GM19324 (cell line): ENCODE measurements around the gene ASB4.
"Not testable (repeated sequence)": the region's sequence is repeated elsewhere in the genome, so short reads cannot be mapped to it uniquely, and the experiment has no call there.

ENCODE experiments used
- ATAC-seq: cut with Tn5 transposase; IDR thresholded peaks from one replicate; pipeline ENCODE4 v1.9.1; 2021; ENCODE audit warnings: mild to moderate bottlenecking, moderate library complexity; ENCODE audit not compliant: unreplicated experiment, low FRiP score

ASB4 gene

DNA sequence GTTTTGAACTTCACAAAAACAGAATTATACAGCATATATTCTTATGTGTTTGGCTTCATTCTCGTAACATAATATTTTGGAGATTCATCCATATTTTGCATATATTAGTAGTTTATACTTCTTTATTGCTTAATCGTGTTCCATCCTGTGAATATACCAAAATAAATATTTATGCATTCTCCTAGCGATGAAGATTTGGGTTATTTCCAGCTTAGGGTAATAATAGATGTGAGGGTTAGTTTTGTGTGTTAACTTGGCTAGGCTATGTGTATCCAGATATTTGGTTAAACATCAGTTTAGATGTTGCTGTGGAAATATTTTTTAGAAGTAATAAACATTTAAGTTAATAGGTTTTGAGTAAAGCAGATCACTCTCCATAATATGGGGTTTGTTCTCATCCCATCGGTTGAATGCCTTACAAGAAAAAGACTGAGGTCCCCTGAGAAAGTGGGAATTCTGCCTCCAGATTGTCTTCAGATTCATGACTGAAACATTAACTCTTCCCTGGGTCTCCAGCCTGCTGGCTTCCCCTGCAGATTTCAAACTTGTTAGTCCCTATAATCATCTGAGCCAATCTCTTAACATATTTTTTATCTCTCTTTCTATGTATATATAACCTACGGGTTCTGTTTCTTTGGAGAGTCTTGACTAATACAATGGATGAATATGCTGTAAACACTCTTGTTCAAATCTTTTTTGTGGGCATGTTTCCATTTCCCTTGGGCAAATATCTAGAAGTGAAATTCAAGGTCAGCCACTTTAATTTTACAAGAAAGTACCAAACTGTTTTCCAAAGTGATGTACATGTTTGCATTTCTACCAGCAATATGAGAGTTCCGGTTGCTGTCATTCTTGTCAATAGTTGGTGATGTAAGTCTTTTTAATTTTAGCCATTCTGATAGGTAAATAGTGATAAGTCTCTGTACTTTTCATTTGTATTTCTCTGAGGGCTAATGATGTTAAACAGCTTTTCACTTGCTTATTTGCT is 61.9 kb downstream of the ASB4 start:
- ATAC-seq = no peak

DNA sequence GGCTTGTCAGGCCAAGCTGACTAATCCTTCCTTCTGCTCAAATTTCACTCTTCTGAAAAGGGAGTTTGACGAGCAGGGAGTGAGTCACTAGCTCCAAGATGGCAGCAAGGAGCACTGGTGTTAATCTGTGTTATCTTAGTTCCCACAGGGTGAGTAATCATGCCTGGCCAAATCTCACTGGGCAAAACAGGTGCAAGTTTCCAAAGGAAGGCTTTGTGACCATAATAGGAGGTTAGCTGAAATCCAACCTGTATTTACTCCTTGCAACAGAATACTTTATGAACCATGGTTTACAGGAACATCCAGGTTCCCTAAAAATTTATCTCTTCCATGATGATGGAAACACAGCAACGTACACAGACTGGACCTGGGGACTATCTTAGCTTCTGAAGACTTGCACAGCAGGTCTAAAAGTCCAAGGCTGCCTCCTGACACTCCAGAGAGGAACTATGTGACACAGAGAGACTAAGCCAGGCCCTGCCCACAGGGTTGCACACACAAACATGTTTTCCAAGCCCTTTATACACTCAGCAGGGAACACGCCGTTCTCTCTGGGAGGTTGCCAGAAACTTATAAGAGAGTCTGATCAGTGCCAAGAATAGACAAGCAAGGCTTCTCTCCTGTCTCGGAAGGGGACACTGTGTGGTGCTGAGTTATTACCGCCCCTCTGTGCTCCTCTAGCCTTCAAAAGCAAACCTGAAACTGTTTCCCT is 64.2 kb downstream of the ASB4 start:
- no peak for ATAC-seq

DNA sequence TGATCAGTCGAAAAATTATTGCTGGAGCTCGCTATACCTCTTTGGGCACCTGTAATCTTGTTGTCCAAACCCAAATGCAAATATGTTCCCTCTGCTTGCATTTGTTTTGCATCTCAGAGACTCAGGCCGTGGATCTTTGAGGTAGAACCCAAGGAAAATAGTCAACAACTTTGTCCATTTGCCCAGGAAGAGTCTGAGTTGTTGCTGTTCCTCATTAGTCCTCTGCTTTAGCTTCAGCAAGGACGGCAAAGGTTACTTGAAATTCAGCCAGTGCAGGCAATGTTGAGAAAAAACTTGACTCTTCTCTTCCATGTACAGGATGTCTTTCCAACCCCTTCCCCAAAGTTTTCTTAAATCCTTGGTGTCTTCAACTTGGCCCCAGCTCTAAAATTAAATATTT is 64.8 kb downstream of the ASB4 start:
- ATAC-seq = no peak

DNA sequence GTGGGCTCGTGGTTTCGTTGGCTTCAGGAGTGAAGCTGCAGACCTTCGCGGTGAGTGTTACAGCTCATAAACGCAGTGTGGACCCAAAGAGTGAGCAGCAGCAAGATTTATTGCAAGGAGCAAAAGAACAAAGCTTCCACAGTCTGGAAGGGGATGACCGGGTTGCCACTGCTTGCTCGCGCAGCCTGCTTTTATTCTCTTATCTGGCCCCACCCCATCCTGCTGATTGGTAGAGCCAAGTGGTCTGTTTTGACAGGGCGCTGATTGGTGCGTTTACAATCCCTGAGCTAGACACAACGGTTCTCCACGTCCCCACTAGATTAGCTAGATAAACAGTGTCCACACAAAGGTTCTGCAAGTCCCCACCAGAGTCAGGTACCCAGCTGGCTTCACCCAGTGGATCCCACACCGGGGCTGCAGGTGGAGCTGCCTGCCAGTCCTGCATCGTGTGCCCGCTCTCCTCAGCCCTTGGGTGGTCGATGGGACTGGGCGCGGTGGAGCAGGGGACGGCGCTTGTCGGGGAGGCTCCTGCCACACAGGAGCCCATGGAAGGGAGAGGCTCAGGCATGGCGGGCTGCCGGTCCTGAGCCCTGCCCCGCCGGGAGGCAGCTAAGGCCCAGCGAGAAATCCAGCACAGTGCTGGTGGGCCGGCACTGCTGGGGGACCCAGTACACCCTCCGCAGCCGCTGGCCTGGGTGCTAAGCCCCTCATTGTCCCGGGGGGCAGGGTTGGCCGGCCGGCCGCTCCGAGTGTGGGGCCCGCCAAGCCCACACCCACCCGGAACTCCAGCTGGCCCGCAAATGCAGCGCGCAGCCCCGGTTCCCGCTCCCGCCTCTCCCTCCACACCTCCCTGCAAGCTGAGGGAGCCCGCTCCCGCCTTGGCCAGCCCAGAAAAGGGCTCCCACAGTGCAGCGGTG is 66.5 kb downstream of the ASB4 start:
- ATAC-seq = not testable (repeated sequence)

DNA sequence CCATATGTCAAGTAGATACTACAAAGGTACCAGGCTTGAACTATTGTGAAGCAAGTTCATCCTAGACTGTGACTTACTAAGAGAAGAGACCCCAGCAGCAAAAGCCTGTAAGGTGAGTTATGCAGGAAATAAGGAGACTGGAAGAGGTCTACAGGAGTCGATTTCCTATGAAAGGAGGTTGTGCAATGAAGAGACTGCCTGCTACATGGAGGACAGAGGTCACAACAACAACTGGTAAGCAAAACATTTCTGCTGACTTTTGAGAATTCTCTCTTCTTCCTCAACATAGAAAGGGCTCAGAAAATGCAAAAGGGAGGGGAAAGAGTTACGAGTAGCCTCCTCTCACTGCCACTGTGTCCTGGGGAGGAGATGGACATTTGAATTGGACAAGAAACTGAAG is 68.2 kb downstream of the ASB4 start:
- no peak for ATAC-seq

DNA sequence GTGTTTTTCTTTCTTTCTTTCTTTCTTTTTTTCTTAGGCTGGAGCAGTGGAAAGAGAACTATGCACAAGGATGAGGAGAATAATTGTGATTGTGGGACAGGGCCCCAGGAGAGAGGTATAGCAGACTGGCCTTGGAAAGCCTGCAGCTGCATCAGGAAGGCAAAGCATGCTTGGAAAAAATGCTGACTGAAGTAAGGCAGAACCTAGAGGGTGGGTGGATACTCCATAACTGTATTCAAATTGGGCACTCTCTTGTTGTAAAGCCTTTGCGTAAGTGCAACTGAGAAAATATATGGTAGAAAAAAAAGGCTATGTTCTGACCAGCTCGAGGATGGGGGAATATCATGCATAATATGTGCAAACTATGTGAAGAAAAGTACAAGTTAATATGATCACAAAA is 71.0 kb downstream of the ASB4 start:
- no peak for ATAC-seq

DNA sequence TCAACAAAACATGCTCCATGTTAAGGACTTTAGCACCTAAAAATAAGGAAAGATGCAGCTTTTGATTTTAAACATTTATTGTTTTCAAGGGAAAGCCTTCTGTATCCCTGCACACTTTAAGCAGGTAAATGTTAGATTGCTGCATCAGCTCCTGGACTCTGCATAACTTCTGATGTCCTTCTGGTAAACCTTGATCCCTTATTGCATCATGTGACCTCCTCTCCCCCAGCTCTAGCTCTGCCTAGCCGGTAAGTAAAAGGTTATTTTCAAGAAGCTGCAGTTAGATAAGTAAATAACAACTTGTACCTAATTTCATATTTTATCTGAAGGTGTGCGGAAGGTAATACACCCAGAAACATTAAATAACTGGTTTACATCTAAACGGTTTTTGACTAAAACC is 73.1 kb downstream of the ASB4 start:
- ATAC-seq = no peak

DNA sequence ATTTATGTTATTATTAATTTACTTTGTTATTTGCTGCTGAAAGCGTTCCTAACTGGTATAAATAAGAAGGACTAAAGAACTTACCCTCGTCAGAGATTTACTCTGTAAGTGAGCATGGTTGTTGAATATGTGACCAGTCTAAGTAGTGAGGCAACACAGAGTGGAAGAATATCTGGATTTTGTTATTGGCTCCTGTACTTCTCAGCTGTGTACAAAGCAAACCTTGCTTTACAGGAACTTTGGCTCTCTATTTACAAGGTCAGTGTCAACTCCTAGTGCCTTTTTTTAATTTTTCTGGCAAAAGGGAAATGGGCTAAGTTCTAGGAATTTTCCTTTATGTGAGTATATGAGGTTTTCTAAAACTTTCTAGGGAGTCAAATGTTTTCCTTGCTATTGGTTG is 74.9 kb downstream of the ASB4 start:
- ATAC-seq = no peak

DNA sequence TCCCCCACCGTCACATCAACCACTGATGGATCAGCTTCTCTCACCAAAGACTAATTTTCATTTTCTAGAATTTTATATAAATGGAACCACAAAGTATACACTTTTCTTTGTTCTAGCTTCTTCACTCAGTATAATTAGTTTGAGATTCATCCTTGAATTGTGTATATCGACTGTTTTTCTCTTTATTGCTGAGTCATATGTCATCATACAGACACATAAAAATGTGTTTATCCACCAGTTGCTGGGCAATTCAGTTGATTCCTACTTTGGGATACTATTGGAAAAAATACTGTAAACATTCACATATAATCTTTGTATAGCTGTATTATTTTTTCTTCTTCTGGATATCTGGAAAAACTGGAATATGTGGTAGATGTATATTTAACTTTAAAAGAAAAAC is 84.0 kb downstream of the ASB4 start:
- ATAC-seq = no peak

DNA sequence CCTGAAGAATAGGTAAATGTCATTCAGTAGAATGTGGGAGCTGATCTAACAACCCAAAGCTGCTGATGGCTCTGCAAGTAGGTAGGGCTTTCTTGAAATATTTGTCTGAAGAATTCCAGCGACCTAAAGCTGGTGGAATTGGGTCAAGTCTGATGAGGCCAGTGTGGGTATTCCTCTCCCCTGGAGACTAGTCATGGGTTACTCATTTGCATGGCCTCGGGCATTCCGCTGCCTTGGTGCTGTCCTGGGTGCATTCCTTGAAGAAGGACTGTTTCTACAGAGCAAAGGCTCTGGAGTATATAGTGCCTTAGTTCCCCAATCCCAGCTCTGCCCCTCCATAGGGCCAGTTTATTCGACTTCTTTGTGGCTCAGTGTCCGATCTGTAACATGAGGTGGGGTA is 91.4 kb downstream of the ASB4 start:
- no peak for ATAC-seq

DNA sequence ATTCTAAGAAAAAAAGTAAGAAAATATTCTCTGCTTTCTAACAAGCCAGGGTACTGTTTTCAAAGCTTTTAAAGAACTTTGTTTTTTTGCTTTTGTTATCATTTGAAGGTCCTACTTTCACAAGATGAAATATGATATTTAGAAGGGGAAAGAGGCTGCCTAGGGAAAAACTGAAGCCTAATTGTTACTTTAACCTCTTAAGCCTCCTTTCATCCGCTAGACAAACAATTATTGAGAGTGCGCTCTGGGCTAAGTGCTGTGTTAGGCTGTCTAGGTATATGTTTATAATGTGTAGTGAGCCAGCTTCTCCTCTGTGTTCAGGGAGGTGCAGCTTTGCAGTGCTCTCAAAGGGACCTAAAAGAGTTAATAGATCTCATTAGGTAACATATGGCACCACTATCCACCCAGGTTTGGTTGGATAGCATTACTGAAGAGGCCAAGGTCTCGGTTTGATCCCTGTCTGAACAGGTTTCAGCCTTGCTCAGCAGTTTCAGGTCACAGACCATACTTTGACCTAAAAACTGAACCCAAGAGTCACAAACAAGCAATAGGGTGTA is 92.6 kb downstream of the ASB4 start:
- ATAC-seq = no peak

DNA sequence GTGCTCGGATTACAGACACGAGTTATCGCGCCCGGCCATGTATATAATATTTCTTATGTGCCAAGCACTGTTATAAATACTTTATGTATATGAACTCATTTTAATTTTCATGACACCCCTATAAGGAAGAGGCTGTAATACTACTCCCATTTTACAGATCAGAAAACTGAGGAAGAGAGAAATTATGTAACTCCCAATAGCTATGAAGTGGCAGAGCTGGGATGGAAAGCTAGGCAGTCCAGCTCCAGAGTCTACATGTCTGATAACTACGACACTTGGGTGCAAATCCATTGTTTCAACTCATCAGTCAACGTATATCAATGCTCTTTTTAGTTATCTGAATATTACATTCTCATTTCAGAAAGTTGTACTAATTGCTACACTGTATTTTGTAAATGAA is 93.6 kb downstream of the ASB4 start:
- no peak for ATAC-seq

DNA sequence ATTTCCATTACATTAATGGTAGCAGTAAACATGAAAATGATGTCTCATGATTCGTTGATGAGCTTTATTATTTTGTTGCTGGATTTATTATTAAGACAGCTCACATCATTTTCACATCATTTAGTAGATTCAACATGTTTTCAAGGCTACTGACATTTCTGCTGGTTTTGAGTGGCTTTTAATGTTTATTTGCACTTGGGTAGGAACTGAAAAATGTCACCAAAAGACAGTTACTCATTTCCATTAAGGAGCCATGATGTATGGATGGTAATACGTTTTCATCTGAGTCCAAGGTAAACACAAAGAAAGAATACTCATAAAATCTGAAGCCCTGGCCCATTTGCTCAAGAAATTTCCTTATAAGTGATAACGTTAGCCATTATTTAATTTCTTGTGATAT is 95.7 kb downstream of the ASB4 start:
- no peak for ATAC-seq

DNA sequence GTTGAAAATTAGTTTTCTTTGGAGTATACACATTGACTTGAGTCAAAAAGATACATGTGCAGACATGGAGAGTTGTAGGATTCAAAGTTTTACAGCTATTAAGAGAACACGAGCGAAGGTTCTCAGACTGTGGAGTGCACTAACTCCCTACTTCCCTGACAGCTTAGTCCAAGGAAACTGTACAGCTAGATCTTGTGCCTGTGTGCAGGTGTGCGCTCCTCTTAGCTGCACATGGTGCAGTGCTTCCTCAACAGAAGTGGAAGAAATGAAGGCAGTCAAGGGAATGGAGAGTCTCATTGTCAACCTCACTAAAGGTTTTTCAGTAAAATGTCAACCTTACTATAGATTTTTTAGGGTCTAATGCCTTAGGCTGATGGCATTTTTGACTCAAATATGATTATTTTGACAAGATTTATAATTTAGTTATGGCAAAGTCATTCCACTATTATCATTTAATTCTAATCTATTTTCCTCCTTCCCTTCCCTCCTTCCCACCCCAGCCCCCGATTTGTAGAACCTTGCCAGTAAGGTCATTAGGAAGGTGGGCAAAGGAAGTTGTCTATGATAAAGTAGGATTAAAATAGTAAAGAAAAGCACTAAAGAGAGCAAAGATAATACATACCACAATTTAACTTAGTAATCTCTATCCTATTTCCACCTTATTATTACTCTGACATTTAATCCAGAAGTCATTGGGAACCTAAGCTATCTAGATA is 97.0 kb downstream of the ASB4 start:
- ATAC-seq = no peak

DNA sequence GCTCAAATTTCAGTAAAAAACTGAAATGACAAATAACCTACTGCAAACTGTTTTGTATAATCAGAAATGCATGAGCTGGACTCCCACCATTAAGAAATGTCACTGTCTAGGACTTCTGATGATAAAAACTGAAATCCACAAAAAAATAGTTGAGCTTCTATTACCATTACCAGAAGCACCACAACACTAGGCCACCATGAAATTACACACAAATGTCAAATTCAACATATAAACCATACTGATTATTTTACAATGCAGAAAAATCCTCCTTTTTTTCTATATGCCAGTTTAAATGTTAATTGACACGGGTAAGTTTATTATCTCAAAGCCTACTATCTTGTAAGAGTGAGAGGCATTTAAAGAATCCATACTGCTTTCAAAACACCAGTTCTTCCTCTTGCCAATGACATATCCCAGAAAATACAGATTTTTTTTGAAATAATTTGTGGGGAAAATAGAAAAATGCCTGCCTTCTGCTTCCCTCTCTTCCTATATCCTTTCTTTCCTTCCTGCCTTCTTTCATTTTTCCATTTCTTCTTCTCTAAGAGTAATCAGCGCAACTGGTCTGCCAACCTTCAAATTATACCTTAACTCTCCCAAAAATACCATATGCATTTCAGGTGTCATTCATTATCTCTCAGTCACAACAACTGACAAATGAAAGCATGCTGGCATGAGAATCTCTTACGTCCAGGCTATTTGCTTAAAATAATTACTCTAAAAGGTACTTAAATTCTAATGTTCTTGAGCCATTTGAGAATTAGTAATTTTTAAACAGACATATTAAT is 98.3 kb downstream of the ASB4 start:
- ATAC-seq = no peak

DNA sequence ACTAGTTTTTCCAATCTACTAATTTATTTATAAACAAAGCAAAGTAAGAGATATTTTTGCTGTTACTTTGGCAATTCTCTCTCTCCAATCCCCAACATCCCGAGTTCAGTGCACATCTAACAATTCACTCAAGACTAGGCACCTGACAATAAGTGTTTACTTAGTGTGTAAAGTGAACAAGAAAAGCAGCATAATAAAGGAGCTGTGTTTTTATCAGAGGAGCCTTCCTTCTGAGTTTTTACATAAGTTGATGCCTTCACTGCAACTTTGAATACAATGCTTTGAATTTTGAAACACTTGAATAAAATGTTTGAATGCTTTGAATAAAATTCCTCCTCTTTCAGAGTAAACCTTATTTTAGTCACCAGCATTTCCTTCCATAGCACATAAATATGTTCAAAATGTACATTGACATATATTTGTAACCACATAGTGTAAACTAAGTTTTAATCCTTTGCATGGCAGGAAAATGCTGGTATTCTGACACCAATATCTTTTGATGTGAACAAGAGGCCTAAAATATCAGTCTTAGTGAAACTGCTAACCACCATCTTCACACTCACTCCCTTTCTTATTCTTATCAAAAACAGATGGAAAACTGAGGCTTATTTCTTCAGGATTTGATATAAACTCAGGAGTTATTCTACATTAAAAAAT is 99.2 kb downstream of the ASB4 start:
- ATAC-seq = no peak

DNA sequence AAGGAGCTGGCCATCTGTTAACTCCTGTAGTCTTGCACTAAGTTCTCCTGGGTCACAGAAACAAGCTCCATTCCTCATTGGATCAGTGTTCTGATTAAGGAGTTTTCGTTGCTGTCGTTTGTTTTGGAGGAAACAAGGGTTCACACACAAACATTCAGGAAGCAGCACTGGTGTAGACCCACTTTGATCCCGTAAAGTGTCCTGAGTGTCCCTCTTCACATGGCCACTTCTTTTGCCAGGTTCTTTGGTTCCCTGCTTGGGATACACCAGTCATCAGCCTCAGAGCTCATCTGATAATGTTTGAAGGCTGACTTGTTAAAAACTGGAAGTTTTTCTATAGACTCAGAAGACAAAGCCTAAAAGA is 99.7 kb downstream of the ASB4 start:
- no peak for ATAC-seq

DNA sequence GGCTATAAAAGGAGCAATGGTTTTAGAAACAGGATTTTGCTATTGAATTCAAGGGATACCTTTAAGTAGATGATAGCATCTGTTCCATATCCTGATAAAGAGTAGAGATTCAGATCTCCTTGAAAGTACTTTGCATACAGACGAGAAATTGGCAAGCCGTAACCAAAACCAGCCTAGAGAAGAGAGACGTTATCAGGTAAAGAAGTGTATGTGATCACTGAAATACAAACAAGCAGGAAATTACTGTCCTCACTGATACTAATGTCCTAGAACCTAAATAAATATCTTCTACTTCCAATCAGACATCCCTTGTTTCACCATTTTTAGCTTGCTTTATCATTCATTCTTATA is 101.2 kb downstream of the ASB4 start:
- no peak for ATAC-seq

DNA sequence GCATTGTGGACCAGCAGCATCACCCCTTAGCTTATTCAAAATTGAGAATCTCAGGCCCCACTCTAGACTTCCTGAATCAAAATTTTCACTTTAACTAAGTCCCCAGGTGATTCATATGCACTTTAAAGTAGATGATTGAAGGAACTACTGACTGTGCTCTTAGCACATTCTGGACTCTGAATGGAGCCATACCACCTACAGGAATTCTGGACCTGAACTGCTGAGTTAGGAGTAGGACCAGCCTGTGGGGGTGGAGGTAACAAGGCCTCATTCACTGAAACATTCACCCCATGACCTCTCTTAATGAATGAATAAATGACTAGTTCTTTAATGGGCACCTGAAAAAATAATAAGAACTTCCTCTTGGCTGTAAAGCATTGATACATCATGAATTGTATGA is 103.3 kb downstream of the ASB4 start:
- no peak for ATAC-seq
